HepG2 (cell line): Measurements from ENCODE around the gene EFHC2.

Experiments
- KAT2B ChIP-seq: fragments of 150-350 bp; IDR thresholded peaks from 2 replicates; pipeline ENCODE4 v1.6.1; 2014; ENCODE audit warnings: low read depth, low read length, borderline replicate concordance
- MAZ ChIP-seq, 2 experiments: sonication (generic) in 1 of 2; formaldehyde crosslinking in 1 of 2; IDR thresholded peaks; 2 replicates each; pipeline versions ENCODE4 v1.5.0 to v1.6.1; 2012 to 2020; ENCODE audit warnings: low read depth in 2 of 2, mild to moderate bottlenecking in 2 of 2, borderline replicate concordance in 1 of 2, improper control_type of control experiment in 1 of 2, low read length in 1 of 2, missing genetic modification reagents in 1 of 2, moderate library complexity in 1 of 2
- NFE2L1 ChIP-seq: sonication (generic); formaldehyde crosslinking; IDR thresholded peaks from 2 replicates; pipeline ENCODE4 v1.4.0; 2020; ENCODE audit warnings: missing genetic modification reagents, mild to moderate bottlenecking, borderline replicate concordance
- SALL1 ChIP-seq: sonication (generic); formaldehyde crosslinking; IDR thresholded peaks from 2 replicates; pipeline ENCODE4 v1.8.0; 2022; ENCODE audit warnings: mild to moderate bottlenecking, missing genetic modification reagents
- TF ChIP-seq, protein P1 (sequence below): sonication (generic); formaldehyde crosslinking; IDR thresholded peaks from 2 replicates; pipeline ENCODE4 v1.9.0; 2021; ENCODE audit warnings: missing genetic modification reagents, borderline replicate concordance
- TF ChIP-seq, protein P2 (sequence below): sonication (generic); formaldehyde crosslinking; conservative IDR thresholded peaks from 2 replicates; pipeline ENCODE4 v1.4.0; 2020; ENCODE audit warnings: missing genetic modification reagents
- TF ChIP-seq, protein P3 (sequence below): sonication (generic); formaldehyde crosslinking; IDR thresholded peaks from 2 replicates; pipeline ENCODE4 v1.5.0; 2020; ENCODE audit warnings: mild to moderate bottlenecking, missing genetic modification reagents, moderate library complexity

DNA sequence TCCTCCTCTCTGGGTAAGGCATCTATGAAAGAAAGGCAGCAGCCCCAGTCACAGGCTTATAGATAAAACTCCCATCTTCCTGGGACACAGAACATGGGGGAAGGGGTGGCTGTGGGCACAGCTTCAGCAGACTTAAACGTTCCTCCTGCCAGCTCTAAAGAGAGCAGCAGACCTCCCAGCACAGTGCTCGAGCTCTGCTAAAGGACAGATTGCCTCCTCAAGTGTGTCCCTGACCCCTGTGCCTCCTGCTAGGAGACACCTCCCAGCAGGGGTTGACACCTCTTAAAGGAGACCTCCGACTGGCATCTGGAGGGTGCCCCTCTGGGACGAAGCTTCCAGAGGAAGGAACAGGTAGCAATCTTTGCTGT is 89.9 kb downstream of the EFHC2 start:
- TF ChIP-seq, protein P1, sequence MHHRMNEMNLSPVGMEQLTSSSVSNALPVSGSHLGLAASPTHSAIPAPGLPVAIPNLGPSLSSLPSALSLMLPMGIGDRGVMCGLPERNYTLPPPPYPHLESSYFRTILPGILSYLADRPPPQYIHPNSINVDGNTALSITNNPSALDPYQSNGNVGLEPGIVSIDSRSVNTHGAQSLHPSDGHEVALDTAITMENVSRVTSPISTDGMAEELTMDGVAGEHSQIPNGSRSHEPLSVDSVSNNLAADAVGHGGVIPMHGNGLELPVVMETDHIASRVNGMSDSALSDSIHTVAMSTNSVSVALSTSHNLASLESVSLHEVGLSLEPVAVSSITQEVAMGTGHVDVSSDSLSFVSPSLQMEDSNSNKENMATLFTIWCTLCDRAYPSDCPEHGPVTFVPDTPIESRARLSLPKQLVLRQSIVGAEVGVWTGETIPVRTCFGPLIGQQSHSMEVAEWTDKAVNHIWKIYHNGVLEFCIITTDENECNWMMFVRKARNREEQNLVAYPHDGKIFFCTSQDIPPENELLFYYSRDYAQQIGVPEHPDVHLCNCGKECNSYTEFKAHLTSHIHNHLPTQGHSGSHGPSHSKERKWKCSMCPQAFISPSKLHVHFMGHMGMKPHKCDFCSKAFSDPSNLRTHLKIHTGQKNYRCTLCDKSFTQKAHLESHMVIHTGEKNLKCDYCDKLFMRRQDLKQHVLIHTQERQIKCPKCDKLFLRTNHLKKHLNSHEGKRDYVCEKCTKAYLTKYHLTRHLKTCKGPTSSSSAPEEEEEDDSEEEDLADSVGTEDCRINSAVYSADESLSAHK: no peak
- TF ChIP-seq MAZ (IDR thresholded peaks at IDR 0.05; ENCODE audit: borderline replicate concordance, low read depth, low read length) (no peak), MAZ (CRISPR knock-in tag; IDR thresholded peaks at IDR 0.05; ENCODE audit: low read depth) (no peak), NFE2L1 (CRISPR knock-in tag) (no peak), KAT2B (no peak), SALL1 (CRISPR knock-in tag) (no peak)
- TF ChIP-seq, protein P2, sequence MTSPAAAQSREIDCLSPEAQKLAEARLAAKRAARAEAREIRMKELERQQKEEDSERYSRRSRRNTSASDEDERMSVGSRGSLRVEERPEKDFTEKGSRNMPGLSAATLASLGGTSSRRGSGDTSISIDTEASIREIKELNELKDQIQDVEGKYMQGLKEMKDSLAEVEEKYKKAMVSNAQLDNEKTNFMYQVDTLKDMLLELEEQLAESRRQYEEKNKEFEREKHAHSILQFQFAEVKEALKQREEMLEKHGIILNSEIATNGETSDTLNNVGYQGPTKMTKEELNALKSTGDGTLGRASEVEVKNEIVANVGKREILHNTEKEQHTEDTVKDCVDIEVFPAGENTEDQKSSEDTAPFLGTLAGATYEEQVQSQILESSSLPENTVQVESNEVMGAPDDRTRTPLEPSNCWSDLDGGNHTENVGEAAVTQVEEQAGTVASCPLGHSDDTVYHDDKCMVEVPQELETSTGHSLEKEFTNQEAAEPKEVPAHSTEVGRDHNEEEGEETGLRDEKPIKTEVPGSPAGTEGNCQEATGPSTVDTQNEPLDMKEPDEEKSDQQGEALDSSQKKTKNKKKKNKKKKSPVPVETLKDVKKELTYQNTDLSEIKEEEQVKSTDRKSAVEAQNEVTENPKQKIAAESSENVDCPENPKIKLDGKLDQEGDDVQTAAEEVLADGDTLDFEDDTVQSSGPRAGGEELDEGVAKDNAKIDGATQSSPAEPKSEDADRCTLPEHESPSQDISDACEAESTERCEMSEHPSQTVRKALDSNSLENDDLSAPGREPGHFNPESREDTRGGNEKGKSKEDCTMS: no peak
- TF ChIP-seq, protein P3, sequence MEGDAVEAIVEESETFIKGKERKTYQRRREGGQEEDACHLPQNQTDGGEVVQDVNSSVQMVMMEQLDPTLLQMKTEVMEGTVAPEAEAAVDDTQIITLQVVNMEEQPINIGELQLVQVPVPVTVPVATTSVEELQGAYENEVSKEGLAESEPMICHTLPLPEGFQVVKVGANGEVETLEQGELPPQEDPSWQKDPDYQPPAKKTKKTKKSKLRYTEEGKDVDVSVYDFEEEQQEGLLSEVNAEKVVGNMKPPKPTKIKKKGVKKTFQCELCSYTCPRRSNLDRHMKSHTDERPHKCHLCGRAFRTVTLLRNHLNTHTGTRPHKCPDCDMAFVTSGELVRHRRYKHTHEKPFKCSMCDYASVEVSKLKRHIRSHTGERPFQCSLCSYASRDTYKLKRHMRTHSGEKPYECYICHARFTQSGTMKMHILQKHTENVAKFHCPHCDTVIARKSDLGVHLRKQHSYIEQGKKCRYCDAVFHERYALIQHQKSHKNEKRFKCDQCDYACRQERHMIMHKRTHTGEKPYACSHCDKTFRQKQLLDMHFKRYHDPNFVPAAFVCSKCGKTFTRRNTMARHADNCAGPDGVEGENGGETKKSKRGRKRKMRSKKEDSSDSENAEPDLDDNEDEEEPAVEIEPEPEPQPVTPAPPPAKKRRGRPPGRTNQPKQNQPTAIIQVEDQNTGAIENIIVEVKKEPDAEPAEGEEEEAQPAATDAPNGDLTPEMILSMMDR (CRISPR knock-in tag): no peak
